Trophoblast cell (in vitro differentiated cells and primary cell): ENCODE data around the gene NSUN7.

Experiments used
- DNase-seq, 2 donors: peaks; one replicate each; pipeline ENCODE4 v3.0.0-alpha.2; 2016
- H2AFZ ChIP-seq: 2 replicates; pipeline ENCODE4 v1.6.1; 2013; ENCODE audit warnings: low read length, moderate library complexity, mild to moderate bottlenecking; ENCODE audit not compliant: insufficient read depth, poor library complexity
- H2AK5ac ChIP-seq: 2 replicates; pipeline ENCODE4 v1.6.1; 2013; ENCODE audit warnings: mild to moderate bottlenecking, low read length
- H2BK120ac ChIP-seq: 2 replicates; pipeline ENCODE4 v1.6.1; 2013; ENCODE audit warnings: low read length, mild to moderate bottlenecking, moderate library complexity; ENCODE audit not compliant: insufficient read depth, poor library complexity
- H2BK12ac ChIP-seq: 2 replicates; pipeline ENCODE4 v1.6.1; 2013; ENCODE audit warnings: mild to moderate bottlenecking, low read length, moderate library complexity
- H2BK5ac ChIP-seq: 2 replicates; pipeline ENCODE4 v1.6.1; 2013; ENCODE audit warnings: low read length, low read depth, moderate library complexity, mild to moderate bottlenecking; ENCODE audit not compliant: poor library complexity
- H3K14ac ChIP-seq: 2 replicates; pipeline ENCODE4 v1.6.1; 2013; ENCODE audit warnings: mild to moderate bottlenecking, low read length
- H3K18ac ChIP-seq: 2 replicates; pipeline ENCODE4 v1.6.1; 2013; ENCODE audit warnings: mild to moderate bottlenecking, low read length
- H3K23ac ChIP-seq: 2 replicates; pipeline ENCODE4 v1.6.1; 2013; ENCODE audit warnings: low read length
- H3K27ac ChIP-seq: 2 replicates; pipeline ENCODE4 v1.5.1; 2013; ENCODE audit warnings: low read depth, mild to moderate bottlenecking, inconsistent platforms, low read length, moderate library complexity
- H3K27me3 ChIP-seq: 2 replicates; pipeline ENCODE4 v1.6.1; 2013; ENCODE audit warnings: inconsistent platforms, mild to moderate bottlenecking, low read length, moderate library complexity; ENCODE audit not compliant: insufficient read depth
- H3K36me3 ChIP-seq, 2 experiments: 1 replicate in 1 of 2; 2 replicates in 1 of 2; pipeline ENCODE4 v1.6.1; 2013; ENCODE audit warnings: low read length in 2 of 2, mild to moderate bottlenecking in 2 of 2, moderate library complexity in 1 of 2; ENCODE audit not compliant: insufficient read depth in 2 of 2, control insufficient read depth in 1 of 2
- H3K4ac ChIP-seq: 2 replicates; pipeline ENCODE4 v1.6.1; 2013; ENCODE audit warnings: low read depth, mild to moderate bottlenecking, low read length, moderate library complexity
- H3K4me1 ChIP-seq, 2 experiments: 1 replicate in 1 of 2; 2 replicates in 1 of 2; pipeline ENCODE4 v1.6.1; 2013; ENCODE audit warnings: low read length in 2 of 2, mild to moderate bottlenecking in 2 of 2, moderate library complexity in 1 of 2; ENCODE audit not compliant: insufficient read depth in 2 of 2, control insufficient read depth in 1 of 2
- H3K4me2 ChIP-seq: 2 replicates; pipeline ENCODE4 v1.6.1; 2013; ENCODE audit warnings: inconsistent platforms, mild to moderate bottlenecking, low read length, moderate library complexity
- H3K4me3 ChIP-seq: 2 replicates; pipeline ENCODE4 v1.5.1; 2013; ENCODE audit warnings: mild to moderate bottlenecking, low read depth, low read length, inconsistent platforms
- H3K79me1 ChIP-seq: one replicate; pipeline ENCODE4 v1.6.1; 2013; ENCODE audit warnings: low read length
- H3K79me2 ChIP-seq: 2 replicates; pipeline ENCODE4 v1.6.1; 2013; ENCODE audit warnings: low read length, mild to moderate bottlenecking; ENCODE audit not compliant: control insufficient read depth, insufficient read depth, poor library complexity
- H3K9ac ChIP-seq: 2 replicates; pipeline ENCODE4 v1.6.1; 2013; ENCODE audit warnings: mild to moderate bottlenecking, low read length
- H3K9me3 ChIP-seq: 2 replicates; pipeline ENCODE4 v1.6.1; 2013; ENCODE audit warnings: low read depth, mild to moderate bottlenecking, control low read depth, inconsistent platforms, low read length; ENCODE audit not compliant: insufficient read depth
- H4K12ac ChIP-seq: 2 replicates; pipeline ENCODE4 v1.6.1; 2013; ENCODE audit warnings: low read depth, mild to moderate bottlenecking, low read length, moderate library complexity
- H4K8ac ChIP-seq: 2 replicates; pipeline ENCODE4 v1.6.1; 2013; ENCODE audit warnings: low read depth, mild to moderate bottlenecking, low read length, moderate library complexity
- H4K91ac ChIP-seq: one replicate; pipeline ENCODE4 v1.6.1; 2013; ENCODE audit warnings: low read depth, mild to moderate bottlenecking, low read length, moderate library complexity
- WGBS: extraction: QIAGEN DNeasy Blood & Tissue Kit; methylation state at CpG from one replicate; pipeline ENCODE4 v1.1.7; 2013; ENCODE audit warnings: missing lambda C conversion rate; ENCODE audit not compliant: insufficient read length, insufficient coverage; ENCODE audit errors: extremely low coverage; 5-methylcytosine and 5-hydroxymethylcytosine counted together

NSUN7 gene

DNA sequence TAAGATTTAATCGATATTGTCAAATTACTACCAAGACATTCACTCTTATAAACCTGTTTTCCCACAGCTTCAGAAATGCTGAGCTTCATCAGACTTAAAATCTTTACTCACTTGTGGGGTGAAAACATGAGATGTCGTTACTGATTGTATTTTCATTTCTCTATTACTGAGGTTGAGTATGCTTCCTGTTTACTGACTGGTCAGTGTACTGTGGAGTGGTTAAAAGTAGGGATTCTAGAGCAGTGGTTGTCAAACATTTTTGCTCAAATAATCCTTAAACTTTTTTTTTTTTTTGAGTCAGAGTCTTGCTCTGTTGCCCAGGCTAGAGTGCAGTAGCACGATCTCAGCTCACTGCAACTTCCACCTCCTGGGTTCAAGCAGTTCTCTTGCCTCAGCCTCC lies 50.3 kb downstream of the NSUN7 start:
- no peak for DNase-seq
- no peak overlapping the region for H4K12ac ChIP-seq
- no CpG with 5 or more reads among the region's 3 CpGs for WGBS
- H3K27ac ChIP-seq, result no peak overlapping the region
- H3K4me3 ChIP-seq, result no peak overlapping the region
- H3K4me1 ChIP-seq, result no peaks in the 10 kb centered on the region
- no peaks in the 10 kb centered on the region for H3K9me3 ChIP-seq
- no peak overlapping the region for H2BK5ac ChIP-seq
- no peak overlapping the region for H2BK12ac ChIP-seq
- no peaks in the 10 kb centered on the region for H3K79me1 ChIP-seq
- H4K91ac ChIP-seq, result no peak overlapping the region
- no peak overlapping the region for H3K14ac ChIP-seq
- no peak overlapping the region for H4K8ac ChIP-seq
- H3K36me3 ChIP-seq, result no peaks in the 10 kb centered on the region
- no peak overlapping the region for H2AK5ac ChIP-seq
- no peaks in the 10 kb centered on the region for H3K27me3 ChIP-seq
- H3K18ac ChIP-seq, result no peak overlapping the region
- no peak overlapping the region for H2AFZ ChIP-seq
- no peaks in the 10 kb centered on the region for H3K79me2 ChIP-seq
- H3K4ac ChIP-seq, result no peak overlapping the region
- H3K9ac ChIP-seq, result no peak overlapping the region
- no peak overlapping the region for H3K23ac ChIP-seq
- no peak overlapping the region for H2BK120ac ChIP-seq
- no peak overlapping the region for H3K4me2 ChIP-seq

- no peaks in the 10 kb centered on the region for H3K27me3 ChIP-seq
- no peak overlapping the region for H3K23ac ChIP-seq
- no peak overlapping the region for H2BK12ac ChIP-seq
- H4K91ac ChIP-seq, result no peak overlapping the region
- no peak overlapping the region for H3K18ac ChIP-seq
- H3K9ac ChIP-seq, result no peak overlapping the region
- H3K4me3 ChIP-seq, result no peak overlapping the region
- peaks cover 2 to 3% of the 10 kb centered on the region in 2 experiments for H3K36me3 ChIP-seq
- H4K8ac ChIP-seq, result no peak overlapping the region
- no peak overlapping the region for H3K27ac ChIP-seq
- H3K4ac ChIP-seq, result no peak overlapping the region
- H2BK120ac ChIP-seq, result no peak overlapping the region
- H3K4me2 ChIP-seq, result no peak overlapping the region
- WGBS, result no CpG with 5 or more reads among the region's 2 CpGs
- H2BK5ac ChIP-seq, result no peak overlapping the region
- H3K4me1 ChIP-seq, result no peaks in the 10 kb centered on the region
- no peak for DNase-seq
- no peaks in the 10 kb centered on the region for H3K9me3 ChIP-seq
- no peak overlapping the region for H2AK5ac ChIP-seq
- no peak overlapping the region for H2AFZ ChIP-seq
- no peaks in the 10 kb centered on the region for H3K79me1 ChIP-seq
- no peak overlapping the region for H4K12ac ChIP-seq
- no peaks in the 10 kb centered on the region for H3K79me2 ChIP-seq
- H3K14ac ChIP-seq, result no peak overlapping the region
Observed at GRCh38 chr4:40804598-40804997, 54.8 kb downstream of the NSUN7 start.

DNA sequence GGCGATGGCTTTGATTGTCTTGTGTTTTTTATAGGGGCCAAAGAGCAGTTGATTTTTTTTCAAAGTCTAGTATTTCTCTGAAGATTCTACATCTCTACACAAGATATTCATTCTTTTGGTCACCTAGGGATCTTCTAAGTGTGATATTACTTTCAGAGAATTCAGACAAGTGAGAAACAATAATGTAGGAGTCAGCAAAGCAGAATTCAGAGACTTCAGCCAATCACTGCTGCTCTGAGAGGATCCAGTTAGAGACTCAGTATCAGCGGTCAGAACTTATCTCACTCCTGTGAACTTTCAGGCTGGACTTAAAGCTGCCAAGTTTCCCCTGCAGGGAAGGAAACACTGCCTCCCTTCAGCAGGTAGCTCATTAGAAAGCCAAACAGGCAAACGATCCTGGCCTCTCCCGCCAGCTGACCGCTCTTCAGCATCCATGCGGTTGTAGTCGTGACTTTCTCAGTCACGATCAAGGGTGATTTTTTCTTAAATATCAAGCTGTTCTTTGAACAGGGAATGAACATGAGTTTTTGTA lies 59.2 kb downstream of the NSUN7 start:
- Histone ChIP-seq H3K4me3 (no peak overlapping the region), H3K36me3 (peaks cover 2 to 5% of the 10 kb centered on the region in 2 experiments), H3K4me1 (no peaks in the 10 kb centered on the region), H2BK120ac (no peak overlapping the region), H2AK5ac (no peak overlapping the region), H3K27ac (no peak overlapping the region), H3K23ac (no peak overlapping the region), H3K79me2 (no peaks in the 10 kb centered on the region), H3K27me3 (no peaks in the 10 kb centered on the region), H3K9me3 (no peaks in the 10 kb centered on the region), H3K14ac (no peak overlapping the region), H2BK12ac (no peak overlapping the region), H4K8ac (no peak overlapping the region), H2AFZ (no peak overlapping the region), H3K18ac (no peak overlapping the region), H2BK5ac (no peak overlapping the region), H3K4me2 (no peak overlapping the region), H4K12ac (no peak overlapping the region), H3K4ac (no peak overlapping the region), H3K9ac (no peak overlapping the region), H3K79me1 (no peaks in the 10 kb centered on the region), H4K91ac (no peak overlapping the region)
- WGBS, result no CpG with 5 or more reads among the region's 8 CpGs
- no peak for DNase-seq

GRCh38 chr4:40811956-40812355 lies 62.2 kb downstream of the NSUN7 start:
- Histone ChIP-seq H3K18ac (no peak overlapping the region), H3K4me3 (no peak overlapping the region), H3K9me3 (no peaks in the 10 kb centered on the region), H3K79me2 (no peaks in the 10 kb centered on the region), H3K79me1 (no peaks in the 10 kb centered on the region), H3K23ac (no peak overlapping the region), H4K91ac (no peak overlapping the region), H3K4ac (no peak overlapping the region), H3K27me3 (no peaks in the 10 kb centered on the region), H3K14ac (no peak overlapping the region), H3K27ac (no peak overlapping the region), H3K36me3 (peaks cover 3 to 20% of the 10 kb centered on the region in 2 experiments), H3K9ac (no peak overlapping the region), H2BK5ac (no peak overlapping the region), H4K8ac (no peak overlapping the region), H3K4me2 (no peak overlapping the region), H4K12ac (no peak overlapping the region), H2AFZ (no peak overlapping the region), H2BK12ac (no peak overlapping the region), H2AK5ac (no peak overlapping the region), H3K4me1 (no peaks in the 10 kb centered on the region), H2BK120ac (no peak overlapping the region)
- whole genome bisulfite sequencing, result no CpG with 5 or more reads among the region's 7 CpGs
- DNase-seq, result peak; percentile 77 to 85
